Pancreas (tissue), 10 donors: Measurements from ENCODE around the gene RAB29. TPM values are rescaled to one million over a fixed set of nuclear protein-coding genes. Genes with fewer than 3 reads are reported as not detected.
A peak's percentile ranks its signal among the peaks of the same experiment; 100 is the strongest.

Experiments used
- ATAC-seq, 4 donors: fragments of 200-7000 bp; cut with Tn5 transposase; one replicate each; pipeline versions ENCODE4 v1.8.0 to v1.9.1; 2020; ENCODE audit warnings: mild to moderate bottlenecking in 4 of 4, moderate library complexity in 4 of 4
- DNase-seq, 6 donors: peaks; one replicate each; pipeline ENCODE4 v3.0.0-alpha.2; 2020
- FAIRE-seq: peaks from 2 replicates; lab custom pipeline; 2012; peaks lifted over from hg19 to GRCh38; lab: Jason Lieb, UNC
- H3K27ac ChIP-seq, 4 donors: fragments of 200-600 bp; sonication (generic); 1 replicate in 3 of 4; 2 replicates in 1 of 4; pipeline versions ENCODE4 v1.5.0 to v1.8.0; 2020
- H3K27me3 ChIP-seq, 4 donors: fragments of 200-600 bp; one replicate each; pipeline ENCODE4 v1.8.0; 2021
- H3K36me3 ChIP-seq, 3 donors: fragments of 200-600 bp; sonication (generic) in 1 of 3; one replicate each; pipeline versions ENCODE4 v1.5.0 to v1.8.0; 2020 to 2021
- H3K4me1 ChIP-seq, 3 donors: fragments of 200-600 bp; one replicate each; pipeline ENCODE4 v1.8.0; 2021
- H3K4me3 ChIP-seq, 4 donors: fragments of 200-600 bp; sonication (generic) in 2 of 4; one replicate each; pipeline versions ENCODE4 v1.5.0 to v1.8.0; 2020 to 2021
- H3K9me3 ChIP-seq, 4 donors: fragments of 200-600 bp; one replicate each; pipeline ENCODE4 v1.8.0; 2021
- CTCF ChIP-seq, 4 donors: fragments of 200-600 bp; sonication (generic) in 3 of 4; IDR thresholded peaks; one replicate each; pipeline versions ENCODE4 v1.5.0 to v1.8.0; 2021; ENCODE audit warnings: antibody characterized with exemption in 4 of 4
- WGBS, 2 donors: extraction: QIAGEN DNeasy Blood & Tissue Kit; methylation state at CpG; one replicate each; pipeline ENCODE4 v1.1.7; 2013; 5-methylcytosine and 5-hydroxymethylcytosine counted together
- intact Hi-C, 3 donors: fragments of 100-400 bp; cut with DNase I; formaldehyde crosslinking; loops; one replicate each; pipeline versions ENCODE4 v1.11.1 to v1.14.2; 2022
- polyA plus RNA-seq, 2 donors: library from polyadenylated mRNA; stranded (reverse); fragments of 200-250 nt; gene quantifications; one replicate each; pipeline ENCODE4 v1.2.3, GENCODE V29; 2013
- total RNA-seq, 6 donors: library from RNA; stranded (reverse); fragmentation: NEBNext Ultra II Directional in 4 of 6; extraction: Animal tissue kit (Norgen Biotek cat#: 25700) in 4 of 6; gene quantifications; one replicate each; pipeline versions ENCODE4 v1.2.1 to v1.2.4, GENCODE V29; 2021 to 2023
- donor health status: healthy with polysubstance abuse.
- donor health status: DM: no; HTN: no; CAD: no; lungs with moderate emphysema.
- donor health status: DM: no; HTN: no; CAD: no.
- donor health status: control.
- donor health status: control.
- donor health status: Bipolar disorder and iron deficiency.
- donor health status: DM: yes; HTN: yes; CAD: no.
- donor health status: DM: no; HTN: no; CAD: no.
- donor health status: DM: no; HTN: no; CAD: no.
- donor health status: DM: yes; HTN: yes; CAD: no.

Gene RAB29
- total and polyA plus RNA-seq, 8 donors, result 5.4 to 12.2 (median 7.0) TPM

- H3K4me1 ChIP-seq, result no peaks in the 10 kb centered on the region
- H3K9me3 ChIP-seq, result no peaks in the 10 kb centered on the region
- TF ChIP-seq CTCF (IDR thresholded peaks at IDR 0.05), result no peak
- no peak overlapping the region for H3K4me3 ChIP-seq
- H3K27ac ChIP-seq, result no peak overlapping the region
- H3K36me3 ChIP-seq, result no peaks in the 10 kb centered on the region
- WGBS, 2 donors, result 68 to 70% methylated on average over 4 of the region's 4 CpGs
- intact Hi-C loops, result no loop called here
- FAIRE-seq (no peak), ATAC-seq (no peak), DNase-seq (no peak)
- H3K27me3 ChIP-seq, result no peaks in the 10 kb centered on the region
These were observed 7.5 kb upstream of the RAB29 start for GRCh38 chr1:205782627-205783432.

- H3K36me3 ChIP-seq, result no peaks in the 10 kb centered on the region
- 90 to 91% methylated on average over 5 of the region's 5 CpGs for WGBS, 2 donors
- peaks cover 0 to 3% (median 0%) of the 10 kb centered on the region in 3 donors for H3K4me1 ChIP-seq
- H3K27ac ChIP-seq, result no peak overlapping the region
- no peaks in the 10 kb centered on the region for H3K9me3 ChIP-seq
- DNase-seq, result no peak
- no peak for FAIRE-seq
- intact Hi-C loops, result no loop called here
- no peak for ATAC-seq
- TF ChIP-seq CTCF (IDR thresholded peaks at IDR 0.05), result no peak
- H3K27me3 ChIP-seq, result no peaks in the 10 kb centered on the region
- H3K4me3 ChIP-seq, result no peak overlapping the region
These were observed 5.1 kb upstream of the RAB29 start for GRCh38 chr1:205780335-205780734.

- no peak for FAIRE-seq
- DNase-seq, result no peak
- intact Hi-C loops, result no loop called here
- Histone ChIP-seq H3K27me3 (no peaks in the 10 kb centered on the region), H3K4me3 (no peak overlapping the region), H3K27ac (no peak overlapping the region), H3K9me3 (no peaks in the 10 kb centered on the region), H3K4me1 (peaks cover 0 to 3% (median 0%) of the 10 kb centered on the region in 3 donors), H3K36me3 (no peaks in the 10 kb centered on the region)
- TF ChIP-seq CTCF (IDR thresholded peaks at IDR 0.05), result no peak
- 63 to 70% methylated on average over 2 of the region's 2 CpGs for WGBS, 2 donors
- ATAC-seq, result no peak
These were observed 2.7 kb upstream of the RAB29 start for GRCh38 chr1:205777994-205778393.

- peak; percentile 3 to 39 (median 20) for ATAC-seq
- Histone ChIP-seq H3K9me3 (no peaks in the 10 kb centered on the region), H3K27me3 (no peaks in the 10 kb centered on the region), H3K4me1 (peaks cover 0 to 3% (median 0%) of the 10 kb centered on the region in 3 donors), H3K36me3 (no peaks in the 10 kb centered on the region), H3K27ac (no peak overlapping the region), H3K4me3 (peak overlapping the region in 2 of 4 donors; percentile 72 to 81)
- no peak for FAIRE-seq
- intact Hi-C loops, result no loop called here
- DNase-seq, result no peak
- TF ChIP-seq CTCF (IDR thresholded peaks at IDR 0.05), result no peak
These were observed 405 bp upstream of the RAB29 start for GRCh38 chr1:205775717-205776056.
